ENCODE results near the gene MELTF.

MELTF gene

GRCh38 chr3:196954832-196955231 lies 74.8 kb downstream of the MELTF start:
- H3K36me3 ChIP-seq (ENCODE audit: control insufficient read depth, insufficient read depth, low read length), result no peaks in the 10 kb centered on the region
- no peak for DNase-seq (ENCODE audit: low read depth, low spot score)
- H3K4me3 ChIP-seq (ENCODE audit: low read length), result no peak overlapping the region
- H3K9me3 ChIP-seq (ENCODE audit: control insufficient read depth, insufficient read depth, low read length), result no peaks in the 10 kb centered on the region
- no peak overlapping the region for H3K27ac ChIP-seq (ENCODE audit: low read length)
- WGBS (ENCODE audit: insufficient coverage, insufficient read length), result no CpG with 5 or more reads among the region's 7 CpGs
- peaks cover under 1% of the 10 kb centered on the region; the same call in 1 of the 2 replicates for H3K27me3 ChIP-seq (ENCODE audit: control insufficient read depth, insufficient read depth, low read length)
- H3K4me1 ChIP-seq (ENCODE audit: control insufficient read depth, insufficient read depth, low read length), result no peaks in the 10 kb centered on the region
